GDM1 (cell line): ENCODE data around the gene POLR2E.
A peak's percentile ranks its signal among the peaks of the same experiment; 100 is the strongest.
"Not testable (repeated sequence)": the region's sequence is repeated elsewhere in the genome, so short reads cannot be mapped to it uniquely, and the experiment has no call there.

Source experiments
- DNase-seq: peaks from one replicate; lab custom pipeline; 2025; lab: John Stamatoyannopoulos, UW

Gene POLR2E

DNA sequence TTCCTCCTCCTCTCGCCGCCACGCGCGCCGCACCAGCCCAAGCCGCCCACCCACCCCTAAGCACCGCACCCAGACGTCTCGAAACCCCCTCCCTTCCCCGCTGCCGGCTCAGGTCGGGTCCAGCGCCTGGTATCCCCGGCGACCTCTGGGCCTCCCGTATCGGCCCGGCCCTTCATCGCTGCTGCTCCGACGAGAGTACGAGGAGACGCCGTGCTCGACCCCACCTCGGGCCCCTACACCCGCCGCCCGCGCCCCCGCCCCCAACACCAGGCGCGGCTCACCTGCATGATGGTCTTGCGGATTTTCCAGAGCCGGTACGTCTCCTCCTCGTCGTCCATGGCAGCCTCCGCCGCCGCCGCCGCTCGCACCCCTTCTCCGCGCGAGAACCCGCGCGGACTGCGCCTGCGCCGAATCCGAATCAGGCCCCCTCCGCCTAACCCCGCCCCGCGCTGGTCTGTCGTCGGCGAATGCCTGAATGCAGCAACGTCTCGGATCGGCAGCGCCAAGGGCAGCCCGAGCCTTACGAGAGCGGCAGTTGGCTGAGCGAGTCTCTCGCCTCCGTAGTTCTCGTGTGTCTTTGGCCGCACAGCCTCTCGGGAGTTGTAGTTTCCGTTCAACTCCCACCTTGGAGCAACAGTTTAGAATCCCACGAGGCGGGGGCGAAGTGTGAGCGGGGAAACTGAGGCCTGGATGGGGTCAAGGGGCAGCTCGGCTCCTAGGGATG is at the start of gene POLR2E:
POLR2E (minus strand) TSS at position 398 of the 724 bp plus-strand sequence; CDS start at position 338, 60 bp downstream.
- peak; percentile 97 for DNase-seq

DNA sequence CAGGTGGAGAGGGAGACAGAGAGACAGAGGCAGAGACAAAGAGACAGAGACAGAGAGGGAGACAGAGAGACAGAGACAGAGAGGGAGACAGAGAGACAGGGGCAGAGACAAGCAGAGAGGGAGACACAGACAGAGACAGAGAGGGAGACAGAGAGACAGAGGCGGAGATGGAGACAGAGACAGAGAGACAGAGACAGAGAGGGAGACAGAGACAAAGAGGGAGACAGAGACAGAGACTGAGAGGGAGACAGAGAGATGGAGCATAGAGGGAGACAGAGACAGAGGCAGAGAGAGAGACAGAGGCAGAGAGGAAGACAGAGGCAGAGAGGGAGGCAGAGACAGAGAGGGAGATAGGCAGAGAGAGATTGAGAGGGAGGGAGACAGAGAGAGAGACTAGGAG is 49.6 kb upstream of the POLR2E start:
- DNase-seq = no peak

DNA sequence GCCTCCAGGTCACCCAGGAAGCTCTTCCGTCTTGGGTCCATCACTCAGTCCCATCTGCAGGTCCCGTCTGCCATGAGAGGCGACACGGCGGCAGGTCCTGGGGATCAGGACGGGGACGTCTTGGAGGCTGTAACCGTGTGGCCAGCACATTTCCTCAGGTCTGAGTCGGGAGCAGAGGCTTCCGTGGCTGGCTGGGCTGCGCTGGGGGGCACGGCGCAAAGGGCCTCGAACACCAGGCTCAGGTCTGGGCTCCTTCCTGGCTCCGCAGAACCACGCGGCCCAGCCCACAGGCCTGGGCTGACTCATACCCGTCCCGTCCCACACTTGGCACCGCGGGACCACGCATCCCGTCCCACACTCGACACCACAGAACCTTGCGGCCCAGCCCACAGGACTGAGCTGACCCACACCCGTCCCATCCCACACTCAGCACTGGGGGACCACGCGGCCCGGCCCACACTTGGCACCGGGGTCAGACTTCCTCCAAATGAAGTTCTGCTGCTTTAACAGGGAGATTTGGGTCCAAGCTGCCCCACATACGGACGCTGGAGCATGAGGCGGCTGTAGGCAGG is 48.7 kb upstream of the POLR2E start:
- DNase-seq = no peak

DNA sequence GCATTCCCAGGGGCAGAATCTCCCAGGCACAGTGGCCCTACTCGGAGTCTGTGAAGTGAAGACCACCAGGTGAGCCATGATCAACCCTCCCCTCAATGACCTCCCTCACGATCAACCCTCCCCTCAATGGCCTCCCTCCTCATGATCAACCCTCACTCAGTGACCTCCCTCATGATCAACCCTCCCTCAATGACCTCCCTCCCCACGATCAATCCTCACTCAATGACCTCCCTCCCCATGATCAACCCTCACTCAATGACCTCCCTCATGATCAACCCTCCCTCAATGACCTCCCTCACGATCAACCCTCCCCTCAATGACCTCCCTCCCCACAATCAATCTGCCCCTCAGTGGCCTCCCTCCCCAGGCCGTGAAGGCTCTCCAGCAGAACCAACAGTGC is 46.8 kb upstream of the POLR2E start:
- DNase-seq = no peak

DNA sequence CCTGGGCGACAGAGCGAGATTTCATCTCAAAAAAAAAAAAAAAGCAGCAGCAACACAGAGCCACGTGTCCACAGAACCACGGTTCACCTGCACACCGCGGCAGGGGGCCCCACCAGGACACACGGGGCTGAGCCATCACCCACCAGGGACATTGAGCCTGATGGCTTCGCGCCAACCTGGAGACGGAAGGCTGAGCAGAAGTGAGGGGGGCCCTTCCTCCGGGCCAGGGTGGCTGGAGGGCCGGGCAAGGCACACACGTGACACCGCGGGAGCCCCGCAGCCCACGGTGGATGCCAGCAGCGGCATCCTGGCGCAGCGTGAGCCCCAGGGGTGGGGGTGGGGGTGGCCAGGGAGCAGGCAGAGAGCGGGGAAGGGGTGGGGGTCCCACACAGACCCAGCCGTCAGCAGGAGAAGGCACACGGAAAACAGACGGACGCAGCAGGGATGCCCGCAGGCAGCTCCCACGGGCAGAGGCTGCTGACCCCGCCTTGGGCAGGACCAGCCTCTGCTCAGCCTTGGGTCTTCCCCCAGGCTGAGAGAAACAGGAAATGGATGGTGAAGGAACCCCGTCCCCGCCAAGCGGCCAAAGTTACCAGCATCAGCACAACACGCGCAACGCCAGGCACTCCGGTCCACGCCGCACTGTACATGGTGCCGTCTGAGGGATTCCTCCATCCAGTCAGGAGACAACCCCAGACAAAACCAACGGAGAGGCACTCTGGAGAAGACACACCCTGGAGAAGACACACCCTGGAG is 45.3 kb upstream of the POLR2E start:
- DNase-seq = no peak

DNA sequence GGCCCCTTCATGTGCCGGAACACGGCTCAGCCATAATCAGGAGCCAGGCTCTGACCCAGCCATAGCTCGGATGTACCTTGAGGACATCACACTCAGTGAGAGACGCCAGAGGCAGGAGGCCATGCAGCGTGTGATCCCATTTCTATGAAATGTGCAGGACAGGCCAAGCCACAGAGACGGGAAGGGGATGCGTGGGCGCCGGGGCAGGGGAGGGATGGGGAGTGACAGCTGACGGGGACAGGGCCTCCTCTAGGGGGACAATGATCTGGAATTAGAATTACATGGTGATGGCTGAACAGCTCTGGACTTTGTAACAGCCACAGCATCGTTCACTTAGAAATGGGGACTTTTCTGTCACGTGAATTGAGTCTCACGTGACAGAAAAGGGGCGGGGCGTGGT is 44.0 kb upstream of the POLR2E start:
- no peak for DNase-seq

DNA sequence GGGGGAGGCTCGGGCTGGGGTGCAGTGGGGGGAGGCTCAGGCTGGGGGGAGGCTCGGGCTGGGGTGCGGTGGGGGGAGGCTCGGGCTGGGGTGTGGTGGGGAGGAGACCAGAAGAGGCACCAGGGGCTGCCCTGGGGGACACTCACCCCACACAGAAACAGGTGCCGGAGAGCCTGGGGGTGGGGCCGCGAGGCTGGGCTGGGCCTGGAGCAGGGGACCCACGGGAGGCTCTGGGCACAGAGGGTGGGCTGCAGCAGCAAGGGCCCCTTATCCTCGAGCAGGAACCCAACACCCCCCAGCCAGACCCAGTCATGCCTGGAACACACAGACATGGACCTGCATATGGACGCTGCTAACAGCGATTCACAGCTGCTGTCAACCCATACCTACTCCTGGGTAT is 42.9 kb upstream of the POLR2E start:
- no peak for DNase-seq

DNA sequence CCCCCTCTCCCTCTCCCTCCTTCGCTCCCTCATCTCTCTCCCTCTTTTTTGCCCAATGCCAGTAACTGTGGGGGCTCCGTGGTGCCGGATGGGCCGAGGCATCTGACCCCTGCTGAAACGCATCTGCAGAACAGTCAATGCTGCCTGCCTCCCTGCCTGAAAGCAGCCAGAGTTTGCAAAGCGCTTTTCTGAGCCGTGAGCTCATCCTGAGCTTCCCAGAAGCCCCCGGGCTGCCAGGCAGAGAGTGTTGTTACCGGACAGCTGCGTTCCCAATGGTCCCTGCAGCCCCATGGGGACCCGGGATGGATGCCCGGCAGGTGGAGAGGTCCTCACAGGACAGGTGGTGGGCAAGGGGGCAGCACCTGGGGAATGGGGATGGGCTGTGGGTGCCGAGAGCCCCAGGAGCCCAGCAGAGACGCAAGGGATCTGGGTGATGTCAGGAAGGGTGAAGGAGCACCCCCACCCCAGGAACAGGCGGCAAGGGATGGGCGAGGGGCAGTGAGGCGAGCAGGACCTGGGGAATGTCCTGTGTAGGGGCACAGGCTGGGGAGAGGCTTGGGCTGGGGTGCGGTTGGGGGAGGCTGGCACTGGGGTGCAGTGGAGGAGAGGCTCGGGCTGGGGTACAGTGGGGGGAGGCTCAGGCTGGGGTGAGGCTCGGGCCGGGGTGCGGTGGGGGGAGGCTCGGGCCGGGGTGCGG is 41.6 kb upstream of the POLR2E start:
- no peak for DNase-seq

DNA sequence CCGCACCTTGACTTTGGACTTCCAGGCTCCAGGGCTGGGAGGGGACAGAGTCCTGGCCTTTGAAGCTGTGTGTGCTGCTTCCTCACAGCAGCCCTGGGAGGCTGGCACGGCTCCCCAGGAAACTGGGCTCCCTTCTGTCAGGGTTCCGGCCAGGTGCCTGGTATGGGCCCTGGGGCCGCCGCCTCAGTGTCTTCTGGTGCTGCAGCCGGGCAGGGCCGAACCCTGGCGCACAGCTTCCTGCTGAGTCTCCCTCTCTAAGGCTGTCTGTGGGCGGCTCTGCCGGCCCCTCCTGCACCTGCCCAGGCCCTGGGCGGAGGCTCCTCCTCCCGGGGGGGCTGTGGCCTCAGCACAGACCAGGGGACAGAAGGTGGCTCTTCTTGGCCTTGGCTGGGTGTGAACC is 41.0 kb upstream of the POLR2E start:
- DNase-seq = no peak

DNA sequence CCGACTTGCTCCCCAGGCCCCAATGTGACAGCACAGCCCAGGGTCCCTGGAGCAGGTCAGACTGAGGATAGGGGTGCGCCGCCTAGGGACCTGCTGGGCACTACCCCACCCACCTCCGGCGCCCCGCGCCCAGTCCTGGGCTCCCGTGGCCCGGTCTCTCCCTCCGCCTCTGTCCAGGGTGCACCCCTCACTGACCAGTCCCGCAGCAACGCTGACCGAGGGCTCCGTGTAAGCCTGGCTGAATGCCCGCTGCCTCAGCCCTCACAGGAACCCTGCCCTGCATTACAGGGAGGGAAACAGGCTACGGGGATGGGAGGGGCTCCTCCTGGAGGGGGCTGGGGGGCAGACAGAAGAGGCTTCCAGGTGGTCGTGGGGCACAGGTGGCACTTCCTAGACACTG is 40.3 kb upstream of the POLR2E start:
- DNase-seq = no peak

DNA sequence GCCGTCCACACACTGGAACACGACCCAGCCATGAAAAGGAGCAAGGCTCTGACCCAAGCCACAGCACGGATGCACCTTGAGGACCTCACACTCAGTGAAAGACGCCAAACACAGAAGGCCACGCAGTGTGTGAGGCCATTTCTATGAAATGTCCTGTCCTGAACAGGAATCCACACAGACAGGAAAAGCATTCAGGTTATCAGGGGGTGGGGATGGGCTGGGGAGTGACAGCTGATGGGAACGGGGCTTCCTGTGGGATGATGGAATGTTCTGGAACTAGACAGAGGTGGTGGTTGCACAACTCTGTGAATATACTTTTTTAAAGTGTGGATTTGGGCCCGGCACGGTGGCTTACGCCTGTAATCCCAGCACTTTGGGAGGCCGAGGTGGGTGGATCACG is 39.3 kb upstream of the POLR2E start:
- DNase-seq = no peak

DNA sequence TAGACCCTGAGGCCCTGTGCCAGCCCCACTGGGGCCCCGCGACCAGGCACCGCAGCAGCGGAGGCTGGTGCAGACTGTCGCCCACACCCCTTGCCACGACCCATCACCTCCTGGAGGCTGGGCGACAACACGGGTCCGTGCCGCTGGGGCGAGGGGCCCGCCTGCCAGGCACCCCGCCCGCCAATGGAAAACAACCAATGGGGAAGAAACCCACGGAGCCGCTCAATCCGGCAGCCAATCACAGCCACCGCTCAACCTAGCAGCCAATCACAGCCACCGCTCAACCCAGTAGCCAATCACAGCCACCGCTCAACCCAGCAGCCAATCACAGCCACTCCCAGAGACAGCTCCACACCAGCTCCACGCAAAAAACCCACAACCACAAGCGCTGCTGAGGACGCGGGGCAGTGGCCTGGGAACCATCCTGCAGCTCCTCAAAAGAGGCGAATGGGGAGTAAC is 38.3 kb upstream of the POLR2E start:
- DNase-seq = peak; percentile 89

DNA sequence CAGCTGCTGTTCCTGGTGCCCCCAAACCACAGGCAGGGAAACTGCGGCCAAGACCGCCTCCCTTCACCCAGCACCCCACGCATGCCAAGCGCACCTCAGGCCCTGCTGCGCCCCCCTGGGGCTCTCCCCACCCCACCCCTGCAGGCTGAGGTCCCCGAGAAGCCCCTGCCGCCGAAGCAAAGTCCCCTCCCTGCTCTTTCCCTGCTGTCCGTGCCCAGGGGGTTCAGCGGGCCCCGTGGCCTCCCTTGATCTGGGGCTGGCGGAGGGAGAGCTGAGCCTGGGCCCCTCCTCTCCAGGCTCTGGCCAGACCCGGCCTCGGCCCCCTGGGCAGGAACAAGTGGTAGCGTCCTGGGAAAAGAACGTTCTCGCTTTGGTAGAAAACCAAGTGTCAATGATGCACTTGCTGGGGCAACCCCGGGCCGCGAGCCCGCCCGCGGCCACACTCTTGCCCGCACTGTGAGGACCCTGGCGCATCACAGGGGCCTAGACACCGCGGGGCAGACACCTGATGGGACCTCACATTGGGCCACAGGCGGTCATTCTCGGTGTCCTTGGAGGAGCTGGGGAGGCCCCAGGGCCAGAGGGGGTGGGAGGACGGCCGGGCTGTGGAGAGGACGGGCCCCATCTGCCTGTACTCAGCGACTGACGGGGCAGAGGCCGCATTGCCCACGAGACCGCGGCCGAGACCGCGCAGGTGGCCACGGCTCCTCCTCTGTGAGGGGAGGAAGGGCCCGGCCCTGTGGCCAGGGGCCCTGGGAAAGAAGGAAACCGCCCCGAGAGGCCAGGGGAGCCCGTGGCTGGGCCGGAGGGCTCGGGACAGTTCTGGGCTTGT is 37.6 kb upstream of the POLR2E start:
- no peak for DNase-seq

DNA sequence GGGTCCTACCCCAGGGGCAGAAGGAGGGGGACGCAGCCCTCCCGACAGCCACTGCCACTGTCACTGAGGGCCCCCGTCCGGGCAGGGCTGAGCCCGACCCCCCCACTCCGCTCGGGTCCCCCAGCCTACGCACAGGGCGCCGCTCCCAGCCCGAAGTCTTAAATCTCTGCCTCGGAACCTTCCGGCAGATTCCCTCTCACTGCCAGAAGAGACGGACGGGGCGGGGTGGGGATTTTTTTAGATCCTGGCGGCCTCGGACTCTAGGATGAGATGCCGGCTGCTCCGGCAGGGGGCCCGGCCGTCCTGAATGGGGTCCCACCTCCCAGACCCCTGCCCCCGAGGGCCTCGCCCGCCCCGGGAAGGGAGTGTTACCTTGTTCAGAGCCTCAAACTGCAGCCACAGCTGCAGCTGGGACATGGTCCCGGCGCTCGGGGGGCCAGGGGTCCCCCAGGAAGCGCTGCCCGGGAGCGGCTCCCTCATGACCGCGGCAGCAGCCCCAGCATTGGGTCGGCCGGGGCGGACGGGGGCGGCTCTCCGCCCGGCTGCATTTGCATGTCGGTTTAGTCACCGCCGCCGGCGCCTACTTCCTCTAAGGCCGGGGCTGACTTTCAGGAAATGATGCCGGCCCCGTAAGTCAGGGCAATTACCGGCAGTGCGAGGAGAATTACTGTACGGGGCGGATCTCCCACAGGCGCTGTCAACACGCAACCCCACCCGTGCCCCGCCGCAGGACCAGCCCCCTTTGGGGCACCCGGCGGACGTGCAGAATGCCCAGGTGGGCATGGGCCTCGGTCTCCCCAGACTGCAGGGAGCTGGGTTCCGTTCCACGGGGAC is 36.8 kb upstream of the POLR2E start:
- peak; percentile 69 for DNase-seq

DNA sequence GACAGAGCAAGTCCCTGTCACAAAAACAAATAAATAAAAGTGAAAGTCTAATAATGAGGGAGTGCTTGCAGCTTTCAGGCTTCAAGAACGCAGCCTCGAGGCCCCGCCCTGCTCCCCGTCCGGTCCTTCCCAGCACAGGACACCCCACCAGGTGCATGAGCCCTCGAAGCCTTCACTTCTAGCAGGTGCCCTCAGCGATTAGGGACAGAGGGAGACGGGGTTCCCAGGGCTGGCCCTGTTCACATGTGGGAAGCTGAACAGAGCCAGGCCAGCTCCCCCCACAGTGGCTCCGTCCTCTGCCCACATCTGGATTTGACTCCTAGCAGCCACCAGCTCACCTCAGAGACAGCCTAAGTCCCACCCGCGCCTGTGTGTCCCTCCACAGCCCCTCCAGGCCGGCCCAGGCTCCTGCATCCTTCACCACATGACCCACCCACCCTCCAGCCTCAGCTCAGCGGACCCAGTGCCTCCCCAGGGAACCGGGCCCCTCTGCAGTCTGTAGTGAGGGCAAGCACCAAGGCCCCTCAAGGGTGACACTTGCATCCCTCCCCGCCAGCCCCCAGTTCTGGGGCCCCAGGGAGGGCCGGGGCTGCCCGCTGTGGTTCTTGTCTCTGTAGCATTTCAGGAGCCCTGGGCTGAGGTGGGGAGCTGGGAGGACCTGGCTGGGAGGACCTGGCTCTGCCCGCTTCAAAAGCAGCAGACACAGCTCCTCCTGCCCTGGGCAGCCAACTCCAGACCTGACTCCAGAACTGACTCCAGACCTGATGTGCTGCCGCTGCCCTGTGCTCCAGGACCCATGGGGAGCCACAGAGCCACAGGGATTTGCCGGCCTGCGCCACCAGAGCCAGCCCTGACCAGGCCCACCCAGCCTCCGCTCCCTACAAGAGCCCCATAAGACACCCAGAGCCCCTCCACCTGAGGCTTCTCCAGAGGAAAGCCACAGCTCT is 35.9 kb upstream of the POLR2E start:
- no peak for DNase-seq

DNA sequence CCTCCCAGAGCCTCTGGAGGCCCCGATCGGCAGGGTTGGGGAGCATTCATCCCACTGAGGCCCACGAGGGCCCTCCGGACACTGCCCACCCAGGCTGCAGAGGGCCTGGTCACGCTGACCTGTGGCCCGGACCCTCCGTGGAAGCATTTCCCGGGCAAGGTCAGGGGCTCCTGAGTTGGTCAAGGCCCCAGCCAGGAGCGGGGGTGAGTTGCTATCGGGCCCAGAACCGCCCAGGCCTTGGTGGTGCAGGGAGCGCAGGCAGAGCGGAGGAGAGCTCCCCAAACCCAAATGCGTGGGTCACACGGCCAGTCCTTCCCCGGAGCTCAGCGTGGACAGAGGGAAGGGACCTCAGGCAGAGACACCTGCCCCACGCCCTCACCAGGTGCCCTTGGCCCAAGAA is 34.4 kb upstream of the POLR2E start:
- no peak for DNase-seq

DNA sequence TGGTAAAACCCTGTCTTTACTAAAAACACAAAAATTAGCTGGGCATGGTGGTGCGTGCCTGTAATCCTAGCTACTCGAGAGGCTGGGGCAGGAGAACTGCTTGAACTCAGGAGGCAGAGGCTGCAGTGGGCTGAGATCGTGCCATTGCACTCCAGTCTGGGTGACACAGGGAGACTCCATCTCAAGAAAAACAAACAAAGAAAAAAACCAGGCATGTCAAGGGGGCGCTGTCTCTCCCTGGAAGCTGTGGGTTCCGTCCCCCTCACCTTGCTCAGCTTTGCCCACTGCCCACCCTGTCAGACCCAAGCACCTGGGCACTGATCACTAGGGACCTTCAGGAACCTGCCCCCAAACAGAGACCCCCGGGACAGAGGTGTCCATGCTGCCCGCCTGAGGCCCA is 33.9 kb upstream of the POLR2E start:
- not testable (repeated sequence) for DNase-seq

DNA sequence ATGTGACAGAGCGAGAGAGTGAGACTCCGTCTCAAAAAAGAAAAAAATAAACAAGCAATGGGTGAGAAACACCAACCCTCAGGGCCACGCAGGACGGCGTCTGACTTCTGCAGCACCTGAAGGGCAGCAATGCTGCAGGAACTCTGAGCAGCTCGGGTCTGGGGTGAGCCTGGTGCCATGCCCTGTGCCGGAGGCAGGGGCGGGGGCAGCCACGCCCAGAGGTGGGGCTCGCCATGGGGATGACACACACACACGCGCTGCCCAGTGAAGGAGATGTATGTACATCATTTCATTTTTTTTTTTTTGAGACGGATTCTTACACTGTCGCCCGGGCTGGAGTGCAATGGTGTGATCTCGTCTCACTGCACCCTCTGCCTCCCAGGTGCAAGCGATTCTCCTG is 32.9 kb upstream of the POLR2E start:
- no peak for DNase-seq

DNA sequence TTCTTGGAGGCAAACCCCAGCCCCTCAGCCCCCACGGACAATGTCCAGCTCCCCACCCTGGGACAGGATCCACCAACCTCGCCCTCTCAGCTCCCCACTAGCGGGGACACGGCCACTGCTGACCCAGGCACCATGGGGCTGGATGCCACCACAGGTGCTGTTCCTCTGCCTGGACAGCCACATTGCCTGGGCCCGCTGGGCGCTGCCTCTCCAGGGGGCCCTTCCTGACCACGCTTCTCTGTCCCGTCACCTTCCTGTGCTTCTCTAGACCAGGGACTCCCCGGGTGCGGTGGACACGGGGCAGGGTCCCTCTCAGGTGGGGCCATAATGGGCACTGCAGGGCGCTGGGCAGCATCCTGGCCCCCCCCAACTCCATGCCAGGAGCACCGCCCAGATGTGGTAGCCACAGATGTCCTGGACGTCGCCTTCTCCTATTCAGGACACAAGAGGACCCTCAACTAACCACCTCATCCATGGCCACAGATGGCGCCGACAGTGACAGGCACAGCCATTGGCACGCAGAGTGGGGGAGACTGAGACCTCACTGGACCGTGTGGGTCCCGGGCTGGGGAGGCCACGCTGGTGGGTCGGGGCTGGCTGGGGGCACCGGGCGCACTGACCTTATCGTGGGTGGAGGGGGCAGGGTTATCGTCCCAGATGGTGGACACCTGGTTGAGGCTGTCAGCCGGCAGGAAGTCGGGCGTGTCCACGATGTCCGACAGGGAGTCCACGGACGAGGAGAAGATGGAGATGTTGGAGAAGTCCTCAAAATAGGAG is 32.0 kb upstream of the POLR2E start:
- DNase-seq = no peak
